NCI-H1105 (cell line): ENCODE measurements around the gene LY6G5B.
A peak's percentile ranks its signal among the peaks of the same experiment; 100 is the strongest.

Experiments
- DNase-seq: peaks from one replicate; lab custom pipeline; 2025; lab: John Stamatoyannopoulos, UW

The LY6G5B gene

GRCh38 chr6:31641370-31641769, 28.4 kb upstream of the LY6G5B start:
- DNase-seq, result no peak

GRCh38 chr6:31642798-31643570, 26.8 kb upstream of the LY6G5B start:
- no peak for DNase-seq

- DNase-seq, result no peak
Observed at GRCh38 chr6:31643818-31644454, 25.8 kb upstream of the LY6G5B start.

GRCh38 chr6:31645325-31645724, 24.5 kb upstream of the LY6G5B start:
- no peak for DNase-seq

DNA sequence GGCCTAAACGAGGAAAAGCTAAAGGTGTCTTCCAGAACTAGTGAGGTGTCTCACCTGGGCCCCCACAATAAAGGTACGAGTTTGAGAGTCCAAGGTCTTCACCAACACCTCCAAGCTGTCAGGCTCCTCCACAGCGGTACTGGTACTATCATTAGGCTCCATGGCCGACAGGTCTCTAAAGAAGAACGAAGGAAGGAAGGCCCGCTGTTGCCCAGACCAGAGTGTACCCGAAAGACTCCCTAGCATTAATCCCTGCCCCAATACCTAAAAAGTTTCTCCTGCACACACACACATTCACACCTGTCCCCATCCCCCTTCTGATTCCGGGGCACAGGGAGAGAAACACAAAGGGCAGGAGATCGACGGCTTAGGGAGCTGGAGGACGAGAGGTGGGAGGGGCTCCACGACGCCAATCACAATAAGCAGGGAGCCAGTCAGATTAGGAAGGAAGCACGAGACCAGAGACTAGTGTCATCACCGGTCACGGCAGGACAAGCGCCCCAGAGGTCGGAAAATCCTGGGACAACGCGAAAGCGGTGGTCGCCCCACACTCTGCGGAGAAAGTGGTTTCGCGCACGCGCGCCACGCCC, 18.1 kb upstream of the LY6G5B start:
- DNase-seq, result peak; percentile 58

GRCh38 chr6:31652925-31653724, 16.7 kb upstream of the LY6G5B start:
- DNase-seq, result peak; percentile 94

GRCh38 chr6:31654574-31655348, 15.0 kb upstream of the LY6G5B start:
- DNase-seq, result no peak

DNA sequence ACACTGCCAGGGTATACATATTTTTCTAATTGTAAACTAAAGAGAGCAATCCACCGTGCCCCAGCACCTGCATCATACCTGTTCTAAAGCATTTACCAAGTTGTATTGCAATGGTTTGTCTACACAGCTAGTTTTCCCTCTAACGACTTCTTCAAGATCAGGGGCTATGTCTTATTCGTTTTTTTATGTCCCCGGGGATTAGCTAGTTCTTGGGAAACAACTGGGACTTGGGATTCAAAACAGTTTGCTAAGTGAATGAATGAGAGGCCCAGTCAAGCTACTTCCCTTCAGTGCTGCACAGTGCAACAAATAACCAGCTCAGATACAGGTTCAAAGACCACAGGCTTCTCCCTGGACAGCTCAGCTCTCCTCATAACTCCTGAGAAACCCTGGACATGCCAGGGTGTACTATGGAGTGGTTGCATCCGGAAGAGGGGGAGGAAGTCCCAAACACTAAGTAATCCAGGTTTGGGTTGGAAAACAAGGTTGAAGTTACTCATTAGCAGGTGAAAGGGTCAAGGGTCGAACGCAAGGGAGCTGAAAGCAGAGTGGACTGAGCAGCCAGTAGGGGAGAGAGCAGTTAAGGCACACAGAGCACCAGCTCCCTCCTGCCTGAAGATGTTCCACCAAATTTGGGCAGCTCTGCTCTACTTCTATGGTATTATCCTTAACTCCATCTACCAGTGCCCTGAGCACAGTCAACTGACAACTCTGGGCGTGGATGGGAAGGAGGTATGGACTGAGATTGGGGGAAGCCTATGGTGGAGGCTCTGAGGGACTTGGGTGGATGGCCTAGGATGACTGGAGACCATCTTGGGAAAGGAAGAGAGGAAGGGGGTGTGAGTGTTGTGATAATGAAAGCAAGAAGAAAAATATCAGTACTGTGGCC, 14.2 kb upstream of the LY6G5B start, which contains the start of gene APOM:
APOM (plus strand) TSS at position 546 of the 889 bp plus-strand sequence; CDS start at position 619, 73 bp downstream.
- no peak for DNase-seq

GRCh38 chr6:31657406-31658157, 12.2 kb upstream of the LY6G5B start:
- no peak for DNase-seq

DNA sequence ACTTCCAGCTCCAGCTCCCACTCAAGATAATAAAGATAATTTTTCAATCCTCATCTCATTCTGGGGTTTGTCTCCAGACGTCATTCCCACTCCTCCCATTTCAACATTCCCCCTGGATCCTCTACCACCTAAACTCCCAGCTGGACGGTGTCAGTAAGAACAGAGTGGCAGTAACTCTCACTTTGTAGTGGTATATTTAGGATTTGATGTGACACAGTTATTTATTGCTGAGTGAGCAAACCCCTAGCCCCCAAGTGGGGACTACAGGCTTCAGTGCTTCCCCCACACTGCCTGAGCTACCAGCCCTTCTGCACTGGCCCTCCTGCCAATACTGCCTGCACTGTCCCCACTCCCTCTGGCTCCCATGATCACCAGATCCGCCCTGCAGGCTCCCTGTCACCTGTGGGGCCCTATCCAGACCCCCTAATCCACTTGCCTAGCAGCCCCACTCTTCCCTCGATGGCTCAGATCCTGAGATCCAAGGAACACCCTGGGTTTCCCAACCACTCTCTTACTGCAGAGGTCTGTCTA, 11.6 kb upstream of the LY6G5B start:
- DNase-seq, result no peak

DNA sequence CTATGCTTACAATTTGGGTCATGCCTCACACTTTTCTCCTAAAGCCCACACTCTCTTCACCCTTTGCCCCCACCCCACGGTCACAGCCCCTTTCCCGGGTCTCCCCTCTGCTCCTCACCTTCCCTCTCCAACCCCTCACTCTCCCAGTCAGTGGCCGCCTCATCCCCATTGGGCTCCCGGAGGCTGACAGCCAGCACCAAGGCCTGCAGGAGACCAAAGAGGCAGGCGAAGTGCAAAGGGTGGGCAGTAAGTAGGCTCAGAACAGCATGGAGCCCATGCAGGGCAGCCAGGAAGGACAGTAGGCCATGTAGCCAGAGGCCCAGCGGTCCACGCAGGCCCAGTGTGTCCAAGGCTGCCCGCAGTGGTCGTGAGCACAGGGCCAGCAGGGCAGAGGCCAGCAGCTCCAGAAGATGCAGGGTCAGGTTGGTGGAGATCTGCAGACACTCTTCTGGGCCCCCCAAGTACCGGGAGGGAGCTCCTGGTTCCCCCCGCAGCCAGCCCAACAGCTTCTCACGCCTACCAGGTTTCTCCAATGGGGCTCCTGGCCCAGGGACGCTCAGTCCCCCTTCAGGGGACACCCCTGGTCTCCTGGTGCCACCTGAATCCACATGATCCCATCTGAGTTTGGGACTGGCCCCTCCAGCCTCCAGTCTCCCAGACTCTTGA, 10.7 kb upstream of the LY6G5B start:
- no peak for DNase-seq

DNA sequence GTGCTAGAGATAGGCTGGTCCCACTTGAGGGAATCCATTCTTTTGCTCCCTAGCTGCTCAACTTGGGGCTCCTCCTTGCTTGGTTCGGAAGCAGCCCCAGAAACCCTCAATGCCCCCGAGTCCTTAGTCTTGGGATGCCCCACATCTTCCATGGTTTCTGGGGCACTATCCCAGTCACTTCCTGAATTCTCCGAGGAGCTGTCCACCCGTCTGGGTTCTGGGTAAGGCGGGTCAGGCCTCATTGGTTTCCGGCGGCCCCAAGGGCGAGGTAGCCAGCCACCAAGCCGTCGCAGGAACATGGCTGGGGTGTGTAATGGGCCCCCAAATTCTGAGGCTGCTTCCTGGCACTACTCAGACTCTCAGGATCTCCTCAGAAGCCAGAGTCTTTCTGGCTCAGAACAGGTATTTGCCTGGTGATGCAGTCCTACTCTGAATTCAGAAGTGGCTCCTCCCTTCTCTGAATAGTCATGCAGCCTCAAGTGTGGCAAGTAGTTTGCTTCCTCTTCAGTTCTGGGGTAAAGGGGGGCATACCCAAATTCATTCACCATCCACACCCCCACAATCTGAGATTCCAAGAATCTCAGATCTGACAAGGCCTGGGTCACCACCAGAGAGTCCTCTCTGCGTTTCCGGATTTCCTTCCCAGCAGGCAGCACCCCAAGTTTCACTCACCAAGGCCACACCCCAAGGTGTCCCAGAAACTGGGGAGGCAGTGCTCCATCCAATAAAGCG, 10.0 kb upstream of the LY6G5B start:
- no peak for DNase-seq

DNA sequence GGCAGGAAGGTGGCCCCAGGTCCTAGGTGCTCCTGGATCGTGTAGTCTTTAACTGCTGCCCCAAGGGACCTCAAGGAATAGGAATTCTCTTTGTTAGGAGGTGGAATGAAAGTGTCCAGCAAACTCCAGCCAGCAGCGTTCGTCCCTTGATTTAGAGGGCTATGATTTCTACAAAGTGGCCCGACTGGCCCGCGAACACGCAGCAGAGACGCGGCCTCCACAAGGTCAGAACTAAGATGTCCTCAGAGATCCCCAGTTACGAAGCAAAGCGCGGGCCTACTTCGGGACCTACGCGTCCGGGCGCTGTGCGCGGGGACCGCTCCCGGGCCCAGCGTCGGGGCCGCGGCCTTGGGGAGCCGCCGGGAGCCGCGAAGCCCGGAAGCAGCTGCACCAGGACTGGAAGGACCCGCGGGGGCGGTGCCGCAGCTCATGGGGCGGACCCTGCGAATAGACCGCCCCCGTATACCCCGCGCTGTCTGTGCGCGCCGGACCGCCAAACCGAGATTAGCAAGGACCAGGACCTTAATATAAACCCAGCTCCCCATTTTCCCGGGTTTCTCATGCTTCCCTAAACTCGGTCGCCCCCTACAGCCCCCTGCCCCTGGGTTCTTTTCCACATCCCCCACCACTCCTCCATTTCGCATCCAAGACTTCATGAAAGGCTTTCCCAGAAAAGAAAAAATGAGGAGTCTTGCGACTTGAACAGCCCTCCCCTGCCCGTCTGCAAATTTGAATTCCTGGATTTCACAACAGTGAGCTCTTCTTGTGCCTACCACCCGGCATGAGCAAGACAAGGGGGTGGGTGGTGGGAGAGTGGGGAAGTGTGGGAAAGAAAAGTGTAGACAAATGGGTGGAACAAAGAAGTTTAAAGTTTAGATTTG, 9.2 kb upstream of the LY6G5B start, which contains the start of gene C6orf47:
C6orf47 (minus strand) TSS at position 398 of the 881 bp plus-strand sequence. CDS start 831 bp downstream, outside the sequence.
- peak; percentile 83 for DNase-seq

- DNase-seq, result no peak
Observed at GRCh38 chr6:31661262-31662123, 8.3 kb upstream of the LY6G5B start.

DNA sequence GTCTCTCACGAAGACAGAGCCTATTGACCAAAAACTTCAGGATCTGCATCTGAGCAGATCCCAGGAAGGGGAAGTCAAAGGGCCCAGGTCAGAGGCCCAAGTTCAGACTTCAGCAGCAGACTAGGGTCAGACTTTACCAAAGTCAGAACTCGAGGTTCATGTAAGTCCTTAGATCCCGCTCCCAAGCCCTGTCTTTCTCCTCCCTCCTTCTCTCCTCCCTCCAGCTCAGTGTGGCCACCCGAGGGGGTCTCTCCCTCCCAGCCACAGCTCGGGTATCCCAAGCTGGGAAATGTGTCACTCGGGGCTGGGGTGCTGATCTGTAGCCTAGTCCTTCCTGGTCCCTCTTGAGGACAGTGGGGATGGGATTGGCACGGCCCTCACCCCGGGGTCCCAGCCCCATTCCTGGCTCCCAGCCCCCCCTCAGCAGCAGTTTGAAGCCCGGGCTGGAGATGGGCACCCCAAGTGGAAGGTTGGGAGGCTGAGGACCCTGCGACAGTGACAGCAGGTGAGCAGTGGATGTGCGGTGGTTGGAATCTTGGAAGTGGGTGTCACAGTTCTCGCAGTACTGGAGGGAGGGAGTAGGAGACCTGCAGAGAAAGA, 7.6 kb upstream of the LY6G5B start:
- DNase-seq, result no peak
